Measurements from ENCODE around the gene C10orf88. TPM values are rescaled to one million over a fixed set of nuclear protein-coding genes. Genes with fewer than 3 reads are reported as not detected.

C10orf88 gene
- total and polyA plus RNA-seq, 2 of the 8 experiments (the other 6 are each of a cell fraction or from before 2014, with no cell fraction given) = 3.2 to 11.0 TPM

GRCh38 chr10:122980209-122981065 is 26.4 kb upstream of the C10orf88 start, which contains the start of gene PSTK:
Gene PSTK (plus strand): TSS chr10:122980401. CDS start chr10:122980480, 79 bp downstream.
- Histone ChIP-seq H2AFZ (ENCODE audit: low read length) (peak within 1 kb of the TSS; percentile 93; the same call in 1 of the 2 replicates), H2BK12ac (ENCODE audit: low read depth, low read length) (no peak within 1 kb of the TSS; the same call in 1 of the 2 replicates), H4K5ac (ENCODE audit: insufficient read length, low read depth, low read length) (peak within 1 kb of the TSS; percentile 98), H2BK20ac (ENCODE audit: low read length) (no peak within 1 kb of the TSS), H3K79me1 (ENCODE audit: low read depth, low read length) (no peaks in the 10 kb centered on the region), H3K4me2 (ENCODE audit: insufficient read depth in 1 of 2, low read depth in 2 of 2, low read length in 2 of 2) (peak within 1 kb of the TSS; percentile 66 to 73), H3K9ac (replicated peaks in 1 of 4; ENCODE audit: extremely low read depth in 1 of 4, low read depth in 3 of 4, low read length in 3 of 4) (peak within 1 kb of the TSS; percentile 90 to 100 (median 94)), H3K4ac (replicated peaks; ENCODE audit: insufficient read length, low read depth, low read length) (no peak within 1 kb of the TSS), H4K20me1 (replicated peaks in 1 of 2; ENCODE audit: control insufficient read depth in 1 of 2, insufficient read depth in 2 of 2, low read length in 2 of 2) (no peaks in the 10 kb centered on the region), H3K56ac (replicated peaks; ENCODE audit: insufficient read length, low read depth, low read length) (peak within 1 kb of the TSS; percentile 90), H3K9me3 (ENCODE audit: insufficient read depth in 2 of 2, low read depth in 1 of 2, low read length in 1 of 2) (no peaks in the 10 kb centered on the region), H3K23me2 (ENCODE audit: low read depth, low read length) (peaks cover 7% of the 10 kb centered on the region), H2BK15ac (ENCODE audit: low read length) (no peak within 1 kb of the TSS), H4K8ac (ENCODE audit: extremely low read depth, insufficient read depth, low read length) (peak within 1 kb of the TSS; percentile 100), H3K79me2 (ENCODE audit: control insufficient read depth in 1 of 2, insufficient read depth in 2 of 2, low read length in 2 of 2) (no peaks in the 10 kb centered on the region), H3K27me3 (replicated peaks in 1 of 4; ENCODE audit: control insufficient read depth in 3 of 4, extremely low read depth in 1 of 4, insufficient read depth in 3 of 4, low read length in 3 of 4) (no peaks in the 10 kb centered on the region), H3K4me1 (replicated peaks in 1 of 4; ENCODE audit: control insufficient read depth in 3 of 4, insufficient read depth in 4 of 4, low read length in 3 of 4) (peaks cover 0 to 3% (median 0%) of the 10 kb centered on the region in 4 experiments; a peak in 2 of 7 replicates), H2BK120ac (replicated peaks; ENCODE audit: low read depth, low read length) (no peak within 1 kb of the TSS), H2AK5ac (ENCODE audit: low read depth, low read length) (no peak within 1 kb of the TSS), H3K36me3 (ENCODE audit: control insufficient read depth in 2 of 4, insufficient read depth in 4 of 4, low read length in 3 of 4) (peaks cover 0 to 5% (median 0%) of the 10 kb centered on the region in 4 experiments; a peak in 1 of 8 replicates), H3K23ac (ENCODE audit: insufficient read length) (no peak within 1 kb of the TSS), H3K27ac (ENCODE audit: low read depth, low read length) (peak within 1 kb of the TSS; percentile 100), H3K4me3 (ENCODE audit: extremely low read depth in 1 of 4, insufficient read depth in 2 of 4, low read depth in 3 of 4, low read length in 4 of 4) (peak within 1 kb of the TSS; percentile 56 to 92 (median 78)), H4K91ac (replicated peaks; ENCODE audit: insufficient read length, low read length) (no peak within 1 kb of the TSS), H2BK5ac (ENCODE audit: low read depth, low read length) (peak within 1 kb of the TSS; percentile 95), H3K18ac (ENCODE audit: extremely low read depth, low read length) (peak within 1 kb of the TSS; percentile 91), H3K14ac (ENCODE audit: insufficient read length) (no peak within 1 kb of the TSS)
- POLR2A ChIA-PET (ENCODE audit: partially characterized antibody) = interaction anchor here (0.6 to 3.1 kb wide), 9 partner anchors 10 to 38 kb away, joined by 3 to 25 read pairs (median 4); partner anchors contain the start of genes ACADSB, C10orf88 and IKZF5
- FAIRE-seq (no peak), DNase-seq (ENCODE audit: low read depth in 1 of 2, low spot score in 2 of 2) (peak; percentile 69 to 94)
- WGBS, 2 experiments (ENCODE audit: extremely low coverage in 1 of 2, insufficient coverage in 1 of 2, insufficient read length in 1 of 2, insufficient replicate concordance in 2 of 2, low coverage in 1 of 2, low lambda C conversion rate in 2 of 2, missing lambda C conversion rate in 1 of 2) = 4% methylated on average over 41 of the region's 73 CpGs; no CpG with 5 or more reads in 1 of the 2 experiments
- CTCF ChIA-PET (ENCODE audit: partially characterized antibody) = interaction anchor here (0.6 to 3.4 kb wide), 24 partner anchors 10 to 355 kb away, joined by 3 to 31 read pairs (median 4); partner anchors contain the start of gene CUZD1
- TF ChIP-seq RBBP5 (IDR thresholded peaks at IDR 0.05; ENCODE audit: borderline replicate concordance, low read depth, low read length) = peak; percentile 100
- TF ChIP-seq EP300 (IDR thresholded peaks at IDR 0.05; ENCODE audit: borderline replicate concordance in 1 of 2, low read depth in 2 of 2, low read length in 2 of 2) = peak in 1 of 2 experiments; percentile 44; a peak in 1 of 3 replicates
- peak; percentile 100 for TF ChIP-seq PHF8 (conservative IDR thresholded peaks at IDR 0.05; ENCODE audit: low read depth, low read length)
- TF ChIP-seq TAF7 (optimal IDR thresholded peaks at IDR 0.05; ENCODE audit: borderline replicate concordance, low read depth, low read length) = peak; percentile 83
- no peak for TF ChIP-seq TEAD4 (IDR thresholded peaks at IDR 0.05; ENCODE audit: low read depth, low read length)
- TF ChIP-seq EZH2 (IDR thresholded peaks at IDR 0.05; ENCODE audit: low read depth, low read length, severe bottlenecking) = no peak
- TF ChIP-seq TBP (IDR thresholded peaks at IDR 0.05; ENCODE audit: low read depth, low read length) = peak; percentile 75; the same call in 1 of the 2 replicates
- TF ChIP-seq KDM5A (IDR thresholded peaks at IDR 0.05; ENCODE audit: low read length) = peak; percentile 64; the same call in 1 of the 2 replicates
- peak; percentile 57 for TF ChIP-seq BACH1 (IDR thresholded peaks at IDR 0.05; ENCODE audit: low read length)
